Small intestine (tissue), 7 donors: ENCODE measurements around the gene UBALD2. TPM values are rescaled to one million over a fixed set of nuclear protein-coding genes. Genes with fewer than 3 reads are reported as not detected.
"Not testable (repeated sequence)": the region's sequence is repeated elsewhere in the genome, so short reads cannot be mapped to it uniquely, and the experiment has no call there.

Experiments used
- DNase-seq, 2 donors: peaks; one replicate each; pipeline versions ENCODE4 v3.0.0 to v3.0.0-alpha.2; 2013
- FAIRE-seq: peaks from 2 replicates; lab custom pipeline; 2012; peaks lifted over from hg19 to GRCh38; lab: Jason Lieb, UNC
- H3K27ac ChIP-seq, 3 donors: one replicate each; pipeline ENCODE4 v1.5.1; 2013; ENCODE audit warnings: low read length in 2 of 3, mild to moderate bottlenecking in 2 of 3, control low read depth in 1 of 3, inconsistent platforms in 1 of 3, low read depth in 1 of 3, moderate library complexity in 1 of 3
- H3K27me3 ChIP-seq, 3 donors: one replicate each; pipeline ENCODE4 v1.6.1; 2013; ENCODE audit warnings: low read length in 3 of 3, inconsistent platforms in 1 of 3; ENCODE audit not compliant: control insufficient read depth in 3 of 3, insufficient read depth in 3 of 3
- H3K36me3 ChIP-seq, 3 donors: one replicate each; pipeline ENCODE4 v1.6.1; 2013; ENCODE audit warnings: low read length in 3 of 3, inconsistent platforms in 1 of 3, low read depth in 1 of 3, mild to moderate bottlenecking in 1 of 3, moderate library complexity in 1 of 3; ENCODE audit not compliant: control insufficient read depth in 3 of 3, insufficient read depth in 2 of 3
- H3K4me1 ChIP-seq, 3 donors: one replicate each; pipeline ENCODE4 v1.6.1; 2013; ENCODE audit warnings: low read length in 2 of 3, inconsistent platforms in 1 of 3, low read depth in 1 of 3, mild to moderate bottlenecking in 1 of 3, moderate library complexity in 1 of 3; ENCODE audit not compliant: control insufficient read depth in 3 of 3, insufficient read depth in 2 of 3
- H3K4me3 ChIP-seq, 3 donors: one replicate each; pipeline ENCODE4 v1.5.1; 2013; ENCODE audit warnings: low read length in 3 of 3, control low read depth in 1 of 3, inconsistent platforms in 1 of 3, low read depth in 1 of 3, mild to moderate bottlenecking in 1 of 3, moderate library complexity in 1 of 3
- H3K9me3 ChIP-seq, 2 donors: one replicate each; pipeline ENCODE4 v1.6.1; 2013; ENCODE audit warnings: low read depth in 1 of 2, low read length in 1 of 2; ENCODE audit not compliant: control insufficient read depth in 2 of 2, insufficient read depth in 1 of 2
- WGBS, 3 donors: extraction: QIAGEN DNeasy Blood & Tissue Kit; methylation state at CpG; one replicate each; pipeline ENCODE4 v1.1.7; 2013; 5-methylcytosine and 5-hydroxymethylcytosine counted together
- polyA plus RNA-seq, 4 donors: library from polyadenylated mRNA; stranded (reverse) in 3 of 4; unstranded in 1 of 4; fragments of 200-250 nt in 3 of 4; fragments of 120-200 nt in 1 of 4; gene quantifications; one replicate each; pipeline versions ENCODE4 v1.2.1 to v1.2.3, GENCODE V29; 2013
- donor health status: healthy with polysubstance abuse.
- donor health status: control.
- donor health status: control.
- donor health status: Bipolar disorder and iron deficiency.
- donor health status: healthy.

UBALD2 gene
- polyA plus RNA-seq, 4 donors: 53.1 to 118 (median 84.0) TPM

DNA sequence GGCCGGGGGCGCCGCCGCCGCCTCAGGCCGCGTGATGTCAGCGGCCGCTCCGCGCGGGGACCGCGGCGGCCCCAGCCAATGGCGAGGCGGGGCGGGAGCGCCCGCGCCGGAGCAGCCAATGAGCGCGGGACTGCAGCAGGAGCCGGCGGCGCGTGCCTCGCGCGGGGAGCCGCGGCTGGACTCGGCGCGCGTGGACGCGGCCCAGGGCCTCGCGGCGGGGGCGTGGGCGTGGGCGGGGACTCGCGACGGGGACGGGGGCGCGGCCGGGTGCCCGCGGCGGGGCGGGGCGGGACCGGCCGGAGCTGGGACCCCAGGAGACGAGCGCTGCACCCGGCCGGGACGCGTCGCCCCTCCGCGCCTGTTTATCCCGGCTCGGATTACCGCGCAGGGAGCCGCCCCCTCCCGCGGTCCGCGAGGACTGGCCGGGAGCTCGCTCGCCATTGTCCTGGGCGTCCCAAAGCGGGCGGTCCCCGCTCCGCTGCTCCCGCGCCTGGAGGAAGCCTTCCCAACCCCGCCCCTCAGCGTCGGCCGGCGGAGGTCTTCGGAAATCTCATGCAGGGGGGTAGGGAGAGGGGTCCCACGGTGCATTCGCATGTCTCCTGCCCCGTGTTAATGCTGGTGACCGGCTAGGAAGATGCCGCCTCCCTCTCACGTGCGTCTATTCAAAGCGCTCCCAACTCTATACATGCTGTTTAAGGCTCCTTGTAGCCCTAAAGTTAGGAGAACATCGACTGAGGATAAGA, 24.5 kb upstream of the UBALD2 start, which contains the start of gene RNF157:
TSS of gene RNF157 (minus strand) at position 33 of the 743 bp plus-strand sequence. CDS start 253 bp downstream, outside the sequence.
- H3K27ac ChIP-seq: peak within 1 kb of the TSS; percentile 13 to 97 (median 86)
- FAIRE-seq: no peak

DNA sequence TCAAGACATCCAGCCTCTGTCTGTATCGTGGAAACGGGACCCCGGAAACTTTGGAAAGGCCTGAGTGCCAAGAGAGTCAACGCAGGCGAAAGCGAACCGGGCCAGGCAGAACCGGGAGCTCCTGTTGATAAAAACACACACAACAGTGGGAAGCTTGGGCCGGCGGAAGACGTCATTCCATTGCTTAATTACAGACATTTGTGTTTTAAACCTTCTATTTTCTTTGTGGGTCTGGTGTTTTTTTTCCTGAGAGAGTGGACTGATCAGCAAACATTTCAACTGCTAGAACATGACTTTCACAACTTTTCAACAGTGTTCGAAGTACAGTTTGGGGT, 24.0 kb upstream of the UBALD2 start:
- Histone ChIP-seq H3K27me3 (peaks cover 0 to 2% (median 0%) of the 10 kb centered on the region in 3 donors), H3K4me1 (peaks cover 2 to 31% (median 7%) of the 10 kb centered on the region in 3 donors), H3K9me3 (no peaks in the 10 kb centered on the region), H3K27ac (peak overlapping the region; percentile 13 to 88 (median 86)), H3K4me3 (peak overlapping the region; percentile 43 to 69 (median 47)), H3K36me3 (no peaks in the 10 kb centered on the region)
- DNase-seq (no peak), FAIRE-seq (no peak)
- WGBS, 3 donors: 7 to 17% (median 12%) methylated on average over 12 of the region's 12 CpGs

More for the DNA sequence above, 24.5 kb upstream of the UBALD2 start, which contains the start of gene RNF157:
- Histone ChIP-seq H3K4me3 (peak within 1 kb of the TSS; percentile 44 to 69 (median 47)), H3K4me1 (peaks cover 2 to 26% (median 2%) of the 10 kb centered on the region in 3 donors), H3K9me3 (no peaks in the 10 kb centered on the region), H3K27me3 (peaks cover 0 to 2% (median 0%) of the 10 kb centered on the region in 3 donors), H3K36me3 (no peaks in the 10 kb centered on the region)
- WGBS, 3 donors: 1% methylated on average over 40 to 102 of the region's 102 CpGs
- DNase-seq: peak; percentile 70 to 77

DNA sequence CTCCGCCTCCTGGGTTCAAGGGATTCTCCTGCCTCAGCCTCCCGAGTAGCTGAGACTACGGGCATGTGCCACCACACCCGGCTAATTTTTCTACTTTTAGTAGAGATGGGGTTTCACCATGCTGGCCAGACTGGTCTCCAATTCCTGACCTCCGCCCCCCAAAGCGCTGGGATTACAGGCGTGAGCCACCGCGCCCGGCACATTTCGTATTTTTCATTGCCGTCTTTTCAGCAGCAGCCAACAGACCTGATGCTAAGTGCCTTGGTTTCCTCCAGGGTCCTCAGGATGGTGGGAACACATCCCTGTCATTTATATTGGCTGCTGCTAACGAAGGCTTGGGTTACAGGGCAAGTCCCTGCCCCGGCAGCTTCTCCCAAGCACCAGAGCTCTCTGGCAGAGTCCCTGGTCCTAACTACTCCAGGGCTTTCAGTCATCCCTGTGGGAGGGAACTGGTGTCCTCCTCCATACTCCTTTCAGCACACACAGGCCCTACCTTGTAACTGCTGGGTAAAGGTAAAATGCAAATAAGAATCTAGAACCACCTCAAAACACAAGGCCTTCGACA, 23.4 kb upstream of the UBALD2 start:
- WGBS, 3 donors: 78 to 89% (median 86%) methylated on average over 15 of the region's 15 CpGs
- H3K9me3 ChIP-seq: no peaks in the 10 kb centered on the region
- peaks cover 0 to 2% (median 0%) of the 10 kb centered on the region in 3 donors for H3K27me3 ChIP-seq
- H3K36me3 ChIP-seq: no peaks in the 10 kb centered on the region
- no peak overlapping the region for H3K27ac ChIP-seq
- H3K4me1 ChIP-seq: peaks cover 2 to 37% (median 9%) of the 10 kb centered on the region in 3 donors
- DNase-seq (no peak), FAIRE-seq (no peak)
- H3K4me3 ChIP-seq: peak overlapping the region in 1 of 3 donors; percentile 69

GRCh38 chr17:76243826-76244679, 21.1 kb upstream of the UBALD2 start:
- Histone ChIP-seq H3K4me1 (peaks cover 2 to 31% (median 9%) of the 10 kb centered on the region in 3 donors), H3K27me3 (peaks cover 0 to 2% (median 0%) of the 10 kb centered on the region in 3 donors), H3K36me3 (no peaks in the 10 kb centered on the region), H3K4me3 (no peak overlapping the region), H3K9me3 (no peaks in the 10 kb centered on the region), H3K27ac (no peak overlapping the region)
- WGBS, 3 donors: 75 to 90% (median 83%) methylated on average over 12 of the region's 12 CpGs
- no peak for FAIRE-seq
- DNase-seq: no peak

GRCh38 chr17:76244721-76245120, 20.4 kb upstream of the UBALD2 start:
- not testable (repeated sequence) for H3K9me3 ChIP-seq, H3K4me3 ChIP-seq, H3K27me3 ChIP-seq, H3K36me3 ChIP-seq, FAIRE-seq, H3K27ac ChIP-seq, DNase-seq
- peaks cover 2 to 32% (median 9%) of the 10 kb centered on the region in 3 donors for H3K4me1 ChIP-seq
- 94 to 96% (median 95%) methylated on average over 8 of the region's 8 CpGs for WGBS, 3 donors

DNA sequence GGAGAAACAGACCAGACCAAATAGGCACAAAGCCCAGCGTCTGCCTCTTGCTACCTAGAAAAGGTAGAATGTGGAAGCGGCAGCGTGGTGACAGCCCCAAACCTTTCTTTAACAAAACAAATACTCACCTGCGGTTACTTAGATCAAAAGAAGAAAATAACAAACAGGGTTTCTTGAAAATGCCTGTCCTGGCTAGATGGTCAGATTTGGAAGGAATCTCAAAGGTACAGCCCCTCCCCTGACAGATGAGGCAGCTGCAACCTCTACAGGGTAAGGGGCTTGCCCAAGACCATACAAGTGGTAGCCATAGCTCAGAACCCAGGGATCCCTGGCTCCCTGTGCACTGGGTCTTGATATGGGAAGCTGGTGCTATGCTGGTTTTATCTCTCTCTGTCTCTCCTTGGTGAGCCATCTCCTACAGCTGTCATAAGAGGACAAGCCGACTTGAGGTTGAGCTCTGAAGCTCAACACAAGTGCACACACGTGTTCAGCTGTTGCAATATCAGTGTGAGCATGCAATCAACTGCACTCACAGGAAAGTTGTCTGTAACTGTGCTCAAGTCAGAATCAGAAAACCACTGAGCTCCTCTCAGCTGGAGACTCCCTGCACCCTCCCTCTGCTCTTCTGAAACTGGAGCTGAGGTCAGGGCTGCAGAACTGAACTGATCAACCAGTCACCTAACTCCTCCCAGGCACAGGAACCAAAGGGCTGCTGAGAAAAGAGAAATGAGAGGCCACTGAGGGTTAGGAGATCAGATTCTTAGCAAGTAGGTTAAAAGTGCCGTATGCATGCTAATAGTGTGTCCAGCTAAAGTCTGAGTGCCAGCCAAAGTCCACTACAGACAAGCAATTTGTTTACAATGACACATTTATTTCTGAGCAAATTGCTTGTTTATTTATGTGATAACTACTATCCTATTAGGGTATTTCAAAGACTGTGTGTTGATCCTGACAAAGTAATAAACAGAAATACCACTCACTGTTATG, 18.8 kb upstream of the UBALD2 start:
- WGBS, 3 donors: 49 to 59% (median 59%) methylated on average over 7 of the region's 7 CpGs
- DNase-seq (peak; percentile 77 to 90), FAIRE-seq (no peak)
- Histone ChIP-seq H3K9me3 (no peaks in the 10 kb centered on the region), H3K27ac (peak overlapping the region; percentile 84 to 95 (median 85)), H3K36me3 (no peaks in the 10 kb centered on the region), H3K27me3 (peaks cover 0 to 2% (median 0%) of the 10 kb centered on the region in 3 donors), H3K4me1 (peaks cover 2 to 30% (median 9%) of the 10 kb centered on the region in 3 donors), H3K4me3 (peak overlapping the region in 1 of 3 donors; percentile 20)

DNA sequence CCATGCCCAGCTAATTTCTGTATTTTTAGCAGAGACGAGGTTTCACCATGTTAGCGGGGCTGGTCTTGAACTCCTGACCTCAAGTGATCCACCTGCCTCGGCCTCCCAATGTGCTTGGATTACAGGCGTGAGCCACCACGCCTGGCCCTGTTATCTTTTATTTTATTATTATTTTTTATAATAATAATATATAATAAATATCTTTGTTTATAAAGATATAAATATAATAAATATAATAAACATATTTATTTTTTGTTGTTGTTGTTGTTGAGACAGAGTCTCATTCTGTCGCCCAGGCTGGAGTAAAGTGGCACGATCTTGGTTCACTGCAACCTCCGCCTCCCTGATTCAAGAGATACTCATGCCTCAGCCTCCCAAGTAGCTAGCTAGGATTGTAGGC, 17.8 kb upstream of the UBALD2 start:
- DNase-seq (no peak), FAIRE-seq (no peak)
- Histone ChIP-seq H3K4me1 (peaks cover 0 to 32% (median 9%) of the 10 kb centered on the region in 3 donors), H3K4me3 (no peak overlapping the region), H3K27me3 (no peaks in the 10 kb centered on the region), H3K27ac (peak overlapping the region in 2 of 3 donors; percentile 85 to 95), H3K9me3 (no peaks in the 10 kb centered on the region), H3K36me3 (no peaks in the 10 kb centered on the region)
- WGBS, 3 donors: 74 to 84% (median 83%) methylated on average over 8 of the region's 8 CpGs
